Pancreas (tissue), 10 donors: ENCODE results near the gene KLHDC1. TPM values are rescaled to one million over a fixed set of nuclear protein-coding genes. Genes with fewer than 3 reads are reported as not detected.

Source experiments
- ATAC-seq, 4 donors: fragments of 200-7000 bp; cut with Tn5 transposase; one replicate each; pipeline versions ENCODE4 v1.8.0 to v1.9.1; 2020; ENCODE audit warnings: mild to moderate bottlenecking in 4 of 4, moderate library complexity in 4 of 4
- DNase-seq, 6 donors: peaks; one replicate each; pipeline ENCODE4 v3.0.0-alpha.2; 2020
- FAIRE-seq: peaks from 2 replicates; lab custom pipeline; 2012; peaks lifted over from hg19 to GRCh38; lab: Jason Lieb, UNC
- H3K27ac ChIP-seq, 4 donors: fragments of 200-600 bp; sonication (generic); 1 replicate in 3 of 4; 2 replicates in 1 of 4; pipeline versions ENCODE4 v1.5.0 to v1.8.0; 2020
- H3K27me3 ChIP-seq, 4 donors: fragments of 200-600 bp; one replicate each; pipeline ENCODE4 v1.8.0; 2021
- H3K36me3 ChIP-seq, 3 donors: fragments of 200-600 bp; sonication (generic) in 1 of 3; one replicate each; pipeline versions ENCODE4 v1.5.0 to v1.8.0; 2020 to 2021
- H3K4me1 ChIP-seq, 3 donors: fragments of 200-600 bp; one replicate each; pipeline ENCODE4 v1.8.0; 2021
- H3K4me3 ChIP-seq, 4 donors: fragments of 200-600 bp; sonication (generic) in 2 of 4; one replicate each; pipeline versions ENCODE4 v1.5.0 to v1.8.0; 2020 to 2021
- H3K9me3 ChIP-seq, 4 donors: fragments of 200-600 bp; one replicate each; pipeline ENCODE4 v1.8.0; 2021
- WGBS, 2 donors: extraction: QIAGEN DNeasy Blood & Tissue Kit; methylation state at CpG; one replicate each; pipeline ENCODE4 v1.1.7; 2013; 5-methylcytosine and 5-hydroxymethylcytosine counted together
- intact Hi-C, 3 donors: fragments of 100-400 bp; cut with DNase I; formaldehyde crosslinking; loops; one replicate each; pipeline versions ENCODE4 v1.11.1 to v1.14.2; 2022
- polyA plus RNA-seq, 2 donors: library from polyadenylated mRNA; stranded (reverse); fragments of 200-250 nt; gene quantifications; one replicate each; pipeline ENCODE4 v1.2.3, GENCODE V29; 2013
- total RNA-seq, 6 donors: library from RNA; stranded (reverse); fragmentation: NEBNext Ultra II Directional in 4 of 6; extraction: Animal tissue kit (Norgen Biotek cat#: 25700) in 4 of 6; gene quantifications; one replicate each; pipeline versions ENCODE4 v1.2.1 to v1.2.4, GENCODE V29; 2021 to 2023
- TF ChIP-seq, protein P1 (sequence below), 4 donors: fragments of 200-600 bp; sonication (generic) in 3 of 4; IDR thresholded peaks; one replicate each; pipeline versions ENCODE4 v1.5.0 to v1.8.0; 2021; ENCODE audit warnings: antibody characterized with exemption in 4 of 4
- donor health status: healthy with polysubstance abuse.
- donor health status: DM: no; HTN: no; CAD: no; lungs with moderate emphysema.
- donor health status: DM: no; HTN: no; CAD: no.
- donor health status: control.
- donor health status: control.
- donor health status: Bipolar disorder and iron deficiency.
- donor health status: DM: yes; HTN: yes; CAD: no.
- donor health status: DM: no; HTN: no; CAD: no.
- donor health status: DM: no; HTN: no; CAD: no.
- donor health status: DM: yes; HTN: yes; CAD: no.

Gene KLHDC1
- total and polyA plus RNA-seq, 8 donors: 1.2 to 4.8 (median 3.8) TPM

DNA sequence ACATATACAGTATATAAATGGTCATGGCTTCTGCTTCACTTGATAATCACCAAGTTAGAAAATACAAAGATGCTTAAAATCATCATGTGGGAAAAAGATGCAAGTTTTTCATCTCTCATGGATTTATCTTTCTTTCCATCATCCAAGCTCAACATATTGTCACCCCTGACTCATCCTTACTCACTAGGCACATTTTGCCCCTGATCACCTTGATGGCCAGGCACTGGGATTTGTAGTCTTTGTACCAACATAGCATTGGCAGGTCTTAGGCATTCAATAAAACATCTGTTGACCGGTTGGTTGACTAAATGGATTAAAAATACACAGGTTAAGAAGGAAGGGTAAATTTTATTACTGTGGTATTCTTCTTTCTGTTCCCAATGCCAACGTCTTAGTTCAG, 103.1 kb downstream of the KLHDC1 start:
- WGBS, 2 donors: 92 to 94% methylated on average over 2 of the region's 2 CpGs
- H3K36me3 ChIP-seq: peaks cover 0 to 50% (median 27%) of the 10 kb centered on the region in 3 donors
- no peak for FAIRE-seq

More for the DNA sequence above, 103.1 kb downstream of the KLHDC1 start:
- intact Hi-C loops: no loop called here
- DNase-seq (no peak), ATAC-seq (no peak)
- H3K4me1 ChIP-seq: no peaks in the 10 kb centered on the region
- no peak overlapping the region for H3K4me3 ChIP-seq
- no peak overlapping the region for H3K27ac ChIP-seq
- H3K9me3 ChIP-seq: no peaks in the 10 kb centered on the region
- TF ChIP-seq, protein P1, sequence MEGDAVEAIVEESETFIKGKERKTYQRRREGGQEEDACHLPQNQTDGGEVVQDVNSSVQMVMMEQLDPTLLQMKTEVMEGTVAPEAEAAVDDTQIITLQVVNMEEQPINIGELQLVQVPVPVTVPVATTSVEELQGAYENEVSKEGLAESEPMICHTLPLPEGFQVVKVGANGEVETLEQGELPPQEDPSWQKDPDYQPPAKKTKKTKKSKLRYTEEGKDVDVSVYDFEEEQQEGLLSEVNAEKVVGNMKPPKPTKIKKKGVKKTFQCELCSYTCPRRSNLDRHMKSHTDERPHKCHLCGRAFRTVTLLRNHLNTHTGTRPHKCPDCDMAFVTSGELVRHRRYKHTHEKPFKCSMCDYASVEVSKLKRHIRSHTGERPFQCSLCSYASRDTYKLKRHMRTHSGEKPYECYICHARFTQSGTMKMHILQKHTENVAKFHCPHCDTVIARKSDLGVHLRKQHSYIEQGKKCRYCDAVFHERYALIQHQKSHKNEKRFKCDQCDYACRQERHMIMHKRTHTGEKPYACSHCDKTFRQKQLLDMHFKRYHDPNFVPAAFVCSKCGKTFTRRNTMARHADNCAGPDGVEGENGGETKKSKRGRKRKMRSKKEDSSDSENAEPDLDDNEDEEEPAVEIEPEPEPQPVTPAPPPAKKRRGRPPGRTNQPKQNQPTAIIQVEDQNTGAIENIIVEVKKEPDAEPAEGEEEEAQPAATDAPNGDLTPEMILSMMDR (IDR thresholded peaks at IDR 0.05): no peak
- H3K27me3 ChIP-seq: no peaks in the 10 kb centered on the region

Other genes with a start within 250 kb of the KLHDC1 start
- 1,000 to 10,000 TPM in 1 of 6 donors, 100 to 1,000 TPM in 5; 551 to 1,011 (median 688) TPM for gene RPS29, start 106.7 kb upstream of the KLHDC1 start, total RNA-seq
- gene RPS29, start 106.7 kb upstream of the KLHDC1 start, polyA plus RNA-seq: 1,000 to 10,000 TPM in 1 of 2 donors, 100 to 1,000 TPM in 1; 722 to 2,449 TPM
- gene LRR1, start 94.2 kb upstream of the KLHDC1 start, total RNA-seq: 1 to 10 TPM; 2.7 to 7.2 (median 3.8) TPM
- gene LRR1, start 94.2 kb upstream of the KLHDC1 start, polyA plus RNA-seq: 1 to 10 TPM; 2.5 to 5.9 TPM
- gene RPL36AL, start 72.5 kb upstream of the KLHDC1 start, total RNA-seq: 100 to 1,000 TPM in 5 of 6 donors, 10 to 100 TPM in 1; 81.3 to 219 (median 128) TPM
- 100 to 1,000 TPM; 361 to 388 TPM for gene RPL36AL, start 72.5 kb upstream of the KLHDC1 start, polyA plus RNA-seq
- gene MGAT2, start 72.3 kb upstream of the KLHDC1 start, total RNA-seq: 10 to 100 TPM; 13.1 to 26.7 (median 20.7) TPM
- 10 to 100 TPM in 1 of 2 donors, 1 to 10 TPM in 1; 8.9 to 12.0 TPM for gene MGAT2, start 72.3 kb upstream of the KLHDC1 start, polyA plus RNA-seq
- gene DNAAF2, start 57.9 kb upstream of the KLHDC1 start, total RNA-seq: 1 to 10 TPM; 3.3 to 5.4 (median 4.1) TPM
- gene DNAAF2, start 57.9 kb upstream of the KLHDC1 start, polyA plus RNA-seq: 1 to 10 TPM; 3.2 to 4.8 TPM
- 1 to 10 TPM in 2 of 6 donors, under 1 TPM in 4; 0.43 to 1.3 (median 0.78) TPM for gene POLE2, start 4.9 kb upstream of the KLHDC1 start, total RNA-seq
- gene POLE2, start 4.9 kb upstream of the KLHDC1 start, polyA plus RNA-seq: 1 to 10 TPM; 1.3 to 2.9 TPM
- 10 to 100 TPM; 25.4 to 50.9 (median 45.4) TPM for gene KLHDC2, start 75.0 kb downstream of the KLHDC1 start, total RNA-seq
- 10 to 100 TPM; 31.1 to 58.9 TPM for gene KLHDC2, start 75.0 kb downstream of the KLHDC1 start, polyA plus RNA-seq
- gene NEMF, start 159.7 kb downstream of the KLHDC1 start, total RNA-seq: 10 to 100 TPM; 17.6 to 32.4 (median 21.7) TPM
- 10 to 100 TPM; 22.3 to 24.7 TPM for gene NEMF, start 159.7 kb downstream of the KLHDC1 start, polyA plus RNA-seq
- 10 to 100 TPM; 12.4 to 32.4 (median 16.6) TPM for gene ARF6, start 200.0 kb downstream of the KLHDC1 start, total RNA-seq
- 10 to 100 TPM in 1 of 2 donors, 1 to 10 TPM in 1; 8.9 to 16.7 TPM for gene ARF6, start 200.0 kb downstream of the KLHDC1 start, polyA plus RNA-seq